ENCODE measurements around the gene RHBDD2.

GRCh38 chr7:75892634-75893272 is 13.9 kb downstream of the RHBDD2 start:
- no peak for TF ChIP-seq EZH2 (IDR thresholded peaks at IDR 0.05; ENCODE audit: borderline replicate concordance, low read length)
- TF ChIP-seq CTCF (IDR thresholded peaks at IDR 0.05; ENCODE audit: low read length) = no peak

Data from OCI-LY1 (cell line).